Mesothelial cell of epicardium (in vitro differentiated cells): ENCODE data around the gene COMMD6. TPM values are rescaled to one million over a fixed set of nuclear protein-coding genes. Genes with fewer than 3 reads are reported as not detected.

ENCODE experiments used
- DNase-seq, 2 experiments: peaks; one replicate each; pipeline ENCODE4 v3.0.0; 2021; ENCODE audit warnings: low spot score in 2 of 2; ENCODE audit not compliant: unreplicated experiment in 2 of 2
- H3K27ac Mint-ChIP-seq: 2 replicates; pipeline ENCODE4 v1.8.0; 2021; ENCODE audit warnings: mixed read lengths
- H3K27me3 Mint-ChIP-seq: 2 replicates; pipeline ENCODE4 v1.8.0; 2021; ENCODE audit warnings: low read depth, mixed read lengths
- H3K36me3 Mint-ChIP-seq: 2 replicates; pipeline ENCODE4 v1.8.0; 2021; ENCODE audit warnings: mixed read lengths
- H3K4me1 Mint-ChIP-seq: 2 replicates; pipeline ENCODE4 v1.8.0; 2021; ENCODE audit warnings: mixed read lengths
- H3K4me3 Mint-ChIP-seq: 2 replicates; pipeline ENCODE4 v1.8.0; 2021; ENCODE audit warnings: mild to moderate bottlenecking, moderate library complexity, mixed read lengths
- H3K9me3 Mint-ChIP-seq: 2 replicates; pipeline ENCODE4 v1.8.0; 2021; ENCODE audit warnings: mixed read lengths
- CTCF ChIP-seq: fragments of 200-600 bp; sonication (generic); IDR thresholded peaks from one replicate; pipeline ENCODE4 v1.5.0; 2021; ENCODE audit warnings: antibody characterized with exemption; ENCODE audit not compliant: unreplicated experiment
- total RNA-seq: library from RNA; stranded (reverse); gene quantifications from 3 replicates; pipeline ENCODE4 v1.2.1, GENCODE V29; 2021

COMMD6 gene
- total RNA-seq, 1 donor from 2014 or later = 134 TPM

GRCh38 chr13:75508002-75508548 is 29.6 kb downstream of the COMMD6 start:
- no peak for TF ChIP-seq CTCF
- Mint-ChIP-seq H3K27ac (no peak overlapping the region), H3K4me1 (no peaks in the 10 kb centered on the region), H3K27me3 (no peaks in the 10 kb centered on the region), H3K4me3 (no peak overlapping the region), H3K9me3 (no peaks in the 10 kb centered on the region), H3K36me3 (no peaks in the 10 kb centered on the region)
- DNase-seq = no peak

GRCh38 chr13:75507027-75508001 is 30.3 kb downstream of the COMMD6 start:
- no peak overlapping the region for H3K27ac Mint-ChIP-seq
- H3K4me3 Mint-ChIP-seq = no peak overlapping the region
- no peak for DNase-seq
- no peaks in the 10 kb centered on the region for H3K36me3 Mint-ChIP-seq
- TF ChIP-seq CTCF = no peak
- H3K27me3 Mint-ChIP-seq = no peaks in the 10 kb centered on the region
- no peaks in the 10 kb centered on the region for H3K9me3 Mint-ChIP-seq
- no peaks in the 10 kb centered on the region for H3K4me1 Mint-ChIP-seq

DNA sequence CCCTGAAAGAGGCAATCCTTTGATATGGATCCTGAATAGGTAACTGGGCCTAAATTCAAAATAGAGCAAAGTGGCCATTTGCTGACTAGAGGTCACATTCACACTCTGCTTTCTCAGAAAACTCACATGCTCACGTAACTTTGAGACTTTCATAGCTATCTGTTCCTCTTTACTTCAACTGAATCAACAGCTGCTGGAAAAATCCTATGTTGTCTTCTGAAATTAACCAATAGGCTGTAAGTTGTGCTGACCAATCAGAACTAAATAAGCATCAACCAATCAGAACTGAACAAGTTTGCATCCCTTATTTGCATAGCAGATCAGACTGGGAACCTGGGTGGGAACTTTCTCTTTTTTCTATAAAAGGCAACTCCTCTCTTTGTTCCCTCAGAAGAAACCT is 31.6 kb downstream of the COMMD6 start:
- H3K4me1 Mint-ChIP-seq = no peaks in the 10 kb centered on the region
- no peak overlapping the region for H3K4me3 Mint-ChIP-seq
- H3K36me3 Mint-ChIP-seq = no peaks in the 10 kb centered on the region
- no peaks in the 10 kb centered on the region for H3K9me3 Mint-ChIP-seq
- TF ChIP-seq CTCF = no peak
- H3K27ac Mint-ChIP-seq = no peak overlapping the region
- no peaks in the 10 kb centered on the region for H3K27me3 Mint-ChIP-seq
- DNase-seq = no peak

DNA sequence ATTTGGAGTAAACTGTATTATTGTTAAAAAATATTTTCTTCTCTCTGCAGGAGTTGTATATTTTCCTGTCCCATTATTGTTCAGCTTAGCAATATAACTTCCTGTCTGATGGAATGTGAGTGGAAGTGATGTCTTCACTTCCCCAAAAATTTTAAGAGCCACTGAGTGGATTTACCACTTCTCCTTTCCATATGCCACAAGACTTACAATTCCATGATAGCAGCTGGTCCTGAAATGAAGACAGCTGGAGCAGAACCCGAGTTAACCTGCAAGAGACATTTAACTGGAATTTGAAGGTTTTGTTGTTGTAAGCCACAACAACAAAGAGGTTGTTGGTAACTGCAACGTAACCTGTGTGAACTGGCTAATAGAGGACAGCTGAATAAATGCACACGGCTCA is 32.3 kb downstream of the COMMD6 start:
- no peak overlapping the region for H3K4me3 Mint-ChIP-seq
- no peak for DNase-seq
- H3K36me3 Mint-ChIP-seq = no peaks in the 10 kb centered on the region
- no peaks in the 10 kb centered on the region for H3K27me3 Mint-ChIP-seq
- H3K4me1 Mint-ChIP-seq = no peaks in the 10 kb centered on the region
- H3K9me3 Mint-ChIP-seq = no peaks in the 10 kb centered on the region
- TF ChIP-seq CTCF = no peak
- no peak overlapping the region for H3K27ac Mint-ChIP-seq

DNA sequence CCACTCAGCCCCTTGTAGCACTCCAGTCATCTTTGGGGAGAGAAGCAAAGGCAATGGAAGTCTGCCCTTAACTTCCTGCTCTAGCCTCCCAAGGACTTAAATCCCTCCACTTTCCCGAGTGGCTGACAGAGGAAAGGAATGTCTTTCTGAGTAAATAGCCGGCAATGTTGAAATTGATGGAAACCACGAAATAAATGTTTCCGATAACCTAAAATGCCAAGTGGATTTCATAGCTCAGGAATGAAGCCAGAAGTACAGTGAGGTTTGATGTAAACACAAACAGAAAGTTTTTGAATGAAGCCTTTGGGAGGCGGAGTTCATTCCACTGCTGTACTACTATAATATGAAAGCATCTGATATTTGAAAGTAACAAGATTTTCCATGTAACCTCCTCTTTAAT is 41.7 kb downstream of the COMMD6 start:
- Mint-ChIP-seq H3K36me3 (no peaks in the 10 kb centered on the region), H3K4me3 (no peak overlapping the region), H3K27ac (no peak overlapping the region), H3K4me1 (no peaks in the 10 kb centered on the region), H3K9me3 (no peaks in the 10 kb centered on the region), H3K27me3 (no peaks in the 10 kb centered on the region)
- no peak for DNase-seq
- TF ChIP-seq CTCF = no peak
